Fibroblast of lung (primary cell): ENCODE results near the gene NUPR1.

Source experiments
- EZH2 ChIP-seq: IDR thresholded peaks from 2 replicates; pipeline ENCODE4 v1.5.1; 2012; ENCODE audit warnings: low read length, control low read depth, mild to moderate bottlenecking; ENCODE audit errors: missing control alignments
- TF ChIP-seq, protein P1 (sequence below), 2 donors: IDR thresholded peaks in 1 of 2; conservative IDR thresholded peaks in 1 of 2; 1 replicate in 1 of 2; 2 replicates in 1 of 2; pipeline ENCODE4 v1.5.1; 2011 to 2012; ENCODE audit warnings: low read length in 2 of 2, control low read depth in 1 of 2, inconsistent platforms in 1 of 2, low read depth in 1 of 2, mild to moderate bottlenecking in 1 of 2

GRCh38 chr16:28544998-28545397 lies 6.2 kb upstream of the NUPR1 start:
- TF ChIP-seq, protein P1, sequence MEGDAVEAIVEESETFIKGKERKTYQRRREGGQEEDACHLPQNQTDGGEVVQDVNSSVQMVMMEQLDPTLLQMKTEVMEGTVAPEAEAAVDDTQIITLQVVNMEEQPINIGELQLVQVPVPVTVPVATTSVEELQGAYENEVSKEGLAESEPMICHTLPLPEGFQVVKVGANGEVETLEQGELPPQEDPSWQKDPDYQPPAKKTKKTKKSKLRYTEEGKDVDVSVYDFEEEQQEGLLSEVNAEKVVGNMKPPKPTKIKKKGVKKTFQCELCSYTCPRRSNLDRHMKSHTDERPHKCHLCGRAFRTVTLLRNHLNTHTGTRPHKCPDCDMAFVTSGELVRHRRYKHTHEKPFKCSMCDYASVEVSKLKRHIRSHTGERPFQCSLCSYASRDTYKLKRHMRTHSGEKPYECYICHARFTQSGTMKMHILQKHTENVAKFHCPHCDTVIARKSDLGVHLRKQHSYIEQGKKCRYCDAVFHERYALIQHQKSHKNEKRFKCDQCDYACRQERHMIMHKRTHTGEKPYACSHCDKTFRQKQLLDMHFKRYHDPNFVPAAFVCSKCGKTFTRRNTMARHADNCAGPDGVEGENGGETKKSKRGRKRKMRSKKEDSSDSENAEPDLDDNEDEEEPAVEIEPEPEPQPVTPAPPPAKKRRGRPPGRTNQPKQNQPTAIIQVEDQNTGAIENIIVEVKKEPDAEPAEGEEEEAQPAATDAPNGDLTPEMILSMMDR (conservative IDR thresholded peaks at IDR 0.05 in 1 of 2, IDR thresholded peaks at IDR 0.05 in 1 of 2; ENCODE audit: low read depth in 1 of 2, low read length in 2 of 2): no peak
- TF ChIP-seq EZH2: no peak
